Right lobe of liver (tissue), 6 donors: ENCODE data around the gene ZNF804A. TPM values are rescaled to one million over a fixed set of nuclear protein-coding genes. Genes with fewer than 3 reads are reported as not detected.

ENCODE experiments used
- ATAC-seq, 4 donors: fragments of 200-7000 bp; cut with Tn5 transposase; one replicate each; pipeline ENCODE4 v1.9.1; 2020; ENCODE audit warnings: mild to moderate bottlenecking in 4 of 4, moderate library complexity in 4 of 4
- DNase-seq, 3 donors: peaks; one replicate each; pipeline ENCODE4 v3.0.0-alpha.2; 2020
- H3K27ac ChIP-seq, 3 donors: fragments of 200-600 bp; one replicate each; pipeline ENCODE4 v1.8.0; 2022
- H3K27me3 ChIP-seq, 2 donors: fragments of 200-600 bp; one replicate each; pipeline ENCODE4 v1.8.0; 2022
- H3K36me3 ChIP-seq, 4 donors: fragments of 200-600 bp; sonication (generic) in 1 of 4; one replicate each; pipeline versions ENCODE4 v1.5.1 to v1.8.0; 2017 to 2022; ENCODE audit warnings: control low read depth in 1 of 4
- H3K4me1 ChIP-seq, 4 donors: fragments of 200-600 bp; sonication (generic) in 1 of 4; one replicate each; pipeline versions ENCODE4 v1.5.1 to v1.8.0; 2017 to 2022; ENCODE audit warnings: control low read depth in 1 of 4
- H3K4me3 ChIP-seq, 3 donors: fragments of 200-600 bp; one replicate each; pipeline ENCODE4 v1.8.0; 2022
- H3K9me3 ChIP-seq, 4 donors: fragments of 200-600 bp; sonication (generic) in 1 of 4; one replicate each; pipeline versions ENCODE4 v1.5.1 to v1.8.0; 2017 to 2022; ENCODE audit warnings: control low read depth in 1 of 4
- POLR2A ChIP-seq: fragments of 450-650 bp; IDR thresholded peaks from one replicate; pipeline ENCODE4 v1.6.1; 2017; ENCODE audit warnings: antibody characterized with exemption, mild to moderate bottlenecking
- WGBS: methylation state at CpG from one replicate; pipeline ENCODE4 v1.1.6; 2018; ENCODE audit warnings: low coverage, low lambda C conversion rate; ENCODE audit not compliant: insufficient coverage; ENCODE audit errors: missing lambda C conversion rate; 5-methylcytosine and 5-hydroxymethylcytosine counted together
- intact Hi-C, 2 donors: fragments of 100-400 bp; cut with DNase I; formaldehyde crosslinking; loops; one replicate each; pipeline versions ENCODE4 v1.11.2 to v1.14.1; 2022
- total RNA-seq, 6 experiments: library from RNA; depleted of rRNA in 2 of 6; stranded (reverse); fragments of >200 nt in 2 of 6; fragmentation: NEBNext Ultra II Directional in 3 of 6; extraction: Animal tissue kit (Norgen Biotek cat#: 25700) in 3 of 6; gene quantifications; one replicate each; pipeline versions ENCODE4 v1.1.0 to v1.2.4, GENCODE V29; 2016 to 2023
- TF ChIP-seq, protein P1 (sequence below), 4 donors: fragments of 200-600 bp in 3 of 4; fragments of 450-650 bp in 1 of 4; IDR thresholded peaks; one replicate each; pipeline versions ENCODE4 v1.5.1 to v1.8.0; 2016 to 2022; ENCODE audit warnings: antibody characterized with exemption in 4 of 4, mild to moderate bottlenecking in 2 of 4
- donor health status: DM: no; HTN: yes; CAD: no.
- donor health status: DM: no; HTN: no; CAD: no.
- donor health status: DM: no; HTN: no; CAD: no.
- donor health status: DM: no; HTN: yes; CAD: no.
- donor health status: DM: no; HTN: yes; CAD: no.

Gene ZNF804A
- total RNA-seq, 6 experiments from 2014 or later = 0.06 to 0.30 (median 0.20) TPM; not detected in 3

DNA sequence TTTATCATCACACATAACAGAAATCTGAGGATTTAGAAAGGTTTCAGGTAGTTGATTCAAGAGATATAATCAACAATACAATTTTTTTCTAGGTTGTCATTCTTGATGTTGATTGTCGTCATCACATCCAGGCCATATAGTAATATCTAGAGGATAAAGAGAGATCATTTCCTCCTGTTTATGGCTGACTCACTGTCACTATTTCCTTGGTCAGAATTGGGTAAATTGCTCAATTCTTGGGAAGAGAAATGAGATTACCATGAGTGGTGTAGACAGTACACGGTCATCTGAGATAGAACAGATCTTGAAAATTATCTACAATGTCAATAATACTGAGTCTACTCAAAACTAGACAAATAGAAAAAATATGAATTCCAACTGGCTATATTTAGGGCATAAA is 78.8 kb downstream of the ZNF804A start:
- no peaks in the 10 kb centered on the region for H3K27me3 ChIP-seq
- no peak for ATAC-seq
- H3K9me3 ChIP-seq = no peaks in the 10 kb centered on the region
- H3K27ac ChIP-seq = no peak overlapping the region
- TF ChIP-seq, protein P1, sequence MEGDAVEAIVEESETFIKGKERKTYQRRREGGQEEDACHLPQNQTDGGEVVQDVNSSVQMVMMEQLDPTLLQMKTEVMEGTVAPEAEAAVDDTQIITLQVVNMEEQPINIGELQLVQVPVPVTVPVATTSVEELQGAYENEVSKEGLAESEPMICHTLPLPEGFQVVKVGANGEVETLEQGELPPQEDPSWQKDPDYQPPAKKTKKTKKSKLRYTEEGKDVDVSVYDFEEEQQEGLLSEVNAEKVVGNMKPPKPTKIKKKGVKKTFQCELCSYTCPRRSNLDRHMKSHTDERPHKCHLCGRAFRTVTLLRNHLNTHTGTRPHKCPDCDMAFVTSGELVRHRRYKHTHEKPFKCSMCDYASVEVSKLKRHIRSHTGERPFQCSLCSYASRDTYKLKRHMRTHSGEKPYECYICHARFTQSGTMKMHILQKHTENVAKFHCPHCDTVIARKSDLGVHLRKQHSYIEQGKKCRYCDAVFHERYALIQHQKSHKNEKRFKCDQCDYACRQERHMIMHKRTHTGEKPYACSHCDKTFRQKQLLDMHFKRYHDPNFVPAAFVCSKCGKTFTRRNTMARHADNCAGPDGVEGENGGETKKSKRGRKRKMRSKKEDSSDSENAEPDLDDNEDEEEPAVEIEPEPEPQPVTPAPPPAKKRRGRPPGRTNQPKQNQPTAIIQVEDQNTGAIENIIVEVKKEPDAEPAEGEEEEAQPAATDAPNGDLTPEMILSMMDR (IDR thresholded peaks at IDR 0.05) = no peak
- TF ChIP-seq POLR2A = no peak
- no peak for DNase-seq
- no peaks in the 10 kb centered on the region for H3K36me3 ChIP-seq
- H3K4me1 ChIP-seq = no peaks in the 10 kb centered on the region
- intact Hi-C loops = no loop called here
- no peak overlapping the region for H3K4me3 ChIP-seq
- WGBS = 58% methylated on average over 2 of the region's 2 CpGs

DNA sequence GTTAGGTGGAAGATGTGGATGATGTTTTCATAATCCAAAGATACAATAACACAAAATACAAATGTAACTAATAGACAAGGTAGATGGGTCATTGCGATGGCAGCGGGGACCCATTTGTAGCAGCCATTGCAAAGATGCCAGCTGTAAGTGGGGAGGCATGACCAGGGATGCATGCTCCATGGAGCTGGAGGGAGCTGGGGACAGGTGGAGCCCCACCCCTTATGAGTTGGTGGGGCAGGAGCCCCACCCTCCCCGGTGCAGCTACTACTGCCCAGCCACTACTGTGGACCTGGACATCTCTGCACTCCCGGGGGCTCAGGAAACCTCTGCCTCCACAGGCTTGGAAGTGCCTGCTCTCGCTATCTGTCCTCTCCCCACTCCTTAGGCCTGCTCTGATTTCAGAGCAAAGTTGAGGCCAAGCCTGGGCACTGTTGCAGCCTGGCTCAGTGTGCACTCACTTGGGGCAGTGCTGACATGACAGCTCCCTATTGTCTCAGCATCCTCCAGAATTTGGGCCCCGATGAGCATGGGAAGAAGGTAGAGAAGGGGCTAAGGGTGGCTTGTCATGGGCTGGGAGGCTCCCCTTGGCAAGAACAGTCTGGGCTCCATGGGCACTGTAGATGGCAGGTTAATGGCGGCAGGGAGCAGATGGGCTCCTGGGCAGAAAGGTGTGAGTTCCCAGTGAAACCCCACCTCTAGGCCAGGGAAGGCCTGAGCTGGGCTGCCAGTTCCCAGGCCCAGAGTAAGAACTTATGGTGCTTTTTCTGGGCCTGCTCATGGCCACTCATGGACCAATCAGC is 81.1 kb downstream of the ZNF804A start:
- H3K36me3 ChIP-seq = no peaks in the 10 kb centered on the region
- H3K27me3 ChIP-seq = no peaks in the 10 kb centered on the region
- H3K27ac ChIP-seq = no peak overlapping the region
- ATAC-seq = peak in 1 of 4 donors; percentile 22
- no peaks in the 10 kb centered on the region for H3K9me3 ChIP-seq
- 100% methylated on average over 1 of the region's 7 CpGs for WGBS
- no peak overlapping the region for H3K4me3 ChIP-seq
- TF ChIP-seq, protein P1 (IDR thresholded peaks at IDR 0.05) = no peak
- no peak for TF ChIP-seq POLR2A
- intact Hi-C loops = no loop called here
- no peaks in the 10 kb centered on the region for H3K4me1 ChIP-seq
- DNase-seq = no peak

DNA sequence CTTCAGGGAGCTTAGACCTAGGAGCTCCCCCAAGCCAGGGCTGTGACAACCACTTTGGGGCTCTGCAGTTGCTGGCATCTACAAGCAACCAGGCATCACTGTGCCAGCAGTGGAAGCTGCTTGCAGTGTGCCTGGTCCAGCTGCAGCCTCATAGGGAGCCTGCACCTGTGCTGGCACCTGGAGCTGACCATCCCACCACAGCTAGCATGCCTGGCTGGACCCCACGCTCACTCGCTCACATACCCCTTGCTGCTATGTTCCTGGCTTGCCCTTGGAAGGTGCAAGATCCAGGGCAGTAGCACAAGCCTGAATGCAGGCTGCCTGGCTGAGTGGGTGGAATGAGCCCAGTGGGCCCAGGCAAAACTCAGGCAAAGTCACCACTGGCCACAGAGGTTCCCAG is 82.5 kb downstream of the ZNF804A start:
- ATAC-seq (no peak), DNase-seq (no peak)
- WGBS = no CpG with 5 or more reads among the region's 2 CpGs
- intact Hi-C loops = no loop called here
- no peaks in the 10 kb centered on the region for H3K27me3 ChIP-seq
- no peak overlapping the region for H3K27ac ChIP-seq
- H3K4me1 ChIP-seq = no peaks in the 10 kb centered on the region
- no peak for TF ChIP-seq POLR2A
- TF ChIP-seq, protein P1 (IDR thresholded peaks at IDR 0.05) = no peak
- H3K9me3 ChIP-seq = no peaks in the 10 kb centered on the region
- H3K36me3 ChIP-seq = no peaks in the 10 kb centered on the region
- no peak overlapping the region for H3K4me3 ChIP-seq

DNA sequence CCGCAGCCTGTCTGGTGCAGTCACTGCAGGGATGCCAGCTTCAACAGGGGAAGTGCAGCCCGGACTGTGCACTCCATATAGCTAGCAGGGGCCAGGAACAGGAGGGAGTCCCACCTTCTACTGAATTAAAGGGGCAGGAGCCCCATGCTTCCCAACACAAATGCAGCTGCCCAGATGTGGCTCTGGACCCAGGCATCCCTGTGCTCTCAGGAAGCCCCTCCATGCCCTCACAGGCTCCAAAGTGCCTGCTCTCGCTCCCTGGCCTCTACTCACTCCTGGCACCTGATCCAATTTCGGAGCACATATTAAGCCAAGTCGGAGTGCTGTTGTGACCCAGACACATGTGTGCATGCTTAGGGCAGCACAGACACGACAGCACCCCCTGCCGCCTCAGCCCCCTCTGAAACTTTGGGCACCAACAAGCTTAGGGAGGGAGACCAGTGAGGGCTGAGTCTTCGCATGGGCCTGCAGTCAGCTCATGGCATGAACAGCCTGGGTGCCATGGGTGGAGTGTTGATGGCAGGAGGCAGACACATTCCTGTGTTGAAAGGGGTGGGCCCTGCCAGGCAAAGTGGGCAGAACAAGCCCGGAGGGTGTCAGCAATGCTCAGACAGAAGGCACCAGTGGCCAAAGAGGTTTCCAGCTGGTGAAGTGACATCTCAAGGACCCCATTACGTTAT is 83.5 kb downstream of the ZNF804A start:
- Histone ChIP-seq H3K27ac (no peak overlapping the region), H3K4me1 (no peaks in the 10 kb centered on the region), H3K36me3 (no peaks in the 10 kb centered on the region), H3K9me3 (no peaks in the 10 kb centered on the region), H3K27me3 (no peaks in the 10 kb centered on the region), H3K4me3 (no peak overlapping the region)
- intact Hi-C loops = no loop called here
- ATAC-seq (no peak), DNase-seq (no peak)
- no peak for TF ChIP-seq POLR2A
- TF ChIP-seq, protein P1 (IDR thresholded peaks at IDR 0.05) = no peak
- 13% methylated on average over 1 of the region's 10 CpGs for WGBS
